GM10248 (cell line): ENCODE data around the gene HTR3A.

ENCODE experiments used
- CTCF ChIA-PET: fragments of 300-600 bp; sonication (Branson Sonifier 250); formaldehyde crosslinking; extraction: SDS; loops from one replicate; lab custom pipeline; 2021; ENCODE audit warnings: antibody characterized with exemption; lab: Yijun Ruan, JAX
- POLR2A ChIA-PET: fragments of 350-650 bp; sonication (Branson Sonifier 250); formaldehyde crosslinking; extraction: SDS; loops from one replicate; lab custom pipeline; 2020; ENCODE audit warnings: antibody characterized with exemption; lab: Yijun Ruan, JAX
- DNase-seq: peaks from one replicate; pipeline ENCODE4 v3.0.0; 2012; ENCODE audit errors: extremely low spot score
- CTCF ChIP-seq: IDR thresholded peaks from 2 replicates; pipeline ENCODE4 v1.5.1; 2012; ENCODE audit warnings: mild to moderate bottlenecking, low read depth; ENCODE audit errors: extremely low read depth, missing control alignments, control extremely low read depth

The HTR3A gene

DNA sequence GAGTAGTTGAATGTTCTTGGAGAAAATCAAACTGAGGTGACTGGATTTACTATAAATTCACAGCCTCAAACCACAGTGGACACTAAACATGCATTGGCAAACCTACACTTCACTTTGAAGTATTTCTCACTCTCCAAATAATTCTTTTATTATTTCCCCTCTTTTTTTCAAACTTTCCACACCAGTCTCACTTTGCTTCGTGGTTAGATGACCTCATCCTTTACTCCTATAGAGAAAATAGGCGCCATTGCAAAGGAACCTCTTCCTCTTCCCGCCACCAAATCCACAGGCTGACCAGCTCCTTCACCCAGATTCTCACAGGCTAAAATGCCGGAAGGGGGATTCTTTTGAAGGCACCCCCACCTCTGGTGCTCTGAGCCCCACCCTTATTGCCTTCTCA lies 33.4 kb downstream of the HTR3A start:
- ChIA-PET POLR2A (no interaction called here), CTCF (no interaction called here)

GRCh38 chr11:114010931-114011330 lies 36.0 kb downstream of the HTR3A start:
- no peak for TF ChIP-seq CTCF
- POLR2A ChIA-PET, result no interaction called here
- no peak for DNase-seq
- CTCF ChIA-PET, result no interaction called here

More for the DNA sequence above, 33.4 kb downstream of the HTR3A start:
- no peak for DNase-seq
- TF ChIP-seq CTCF, result no peak

GRCh38 chr11:114011443-114011842 lies 36.5 kb downstream of the HTR3A start:
- POLR2A ChIA-PET, result no interaction called here
- DNase-seq, result no peak
- CTCF ChIA-PET, result no interaction called here
- TF ChIP-seq CTCF, result no peak

GRCh38 chr11:114015117-114015516 lies 40.2 kb downstream of the HTR3A start:
- CTCF ChIA-PET, result no interaction called here
- TF ChIP-seq CTCF, result no peak
- no peak for DNase-seq
- POLR2A ChIA-PET, result no interaction called here

- POLR2A ChIA-PET, result no interaction called here
- DNase-seq, result no peak
- CTCF ChIA-PET, result interaction anchor here (1.2 kb wide), 1 partner anchor 15 kb away, joined by 3 read pairs; no protein-coding TSS in a partner anchor
- TF ChIP-seq CTCF, result no peak
Measured at GRCh38 chr11:114016986-114017385, 42.1 kb downstream of the HTR3A start.

GRCh38 chr11:114017723-114018122 lies 42.8 kb downstream of the HTR3A start:
- TF ChIP-seq CTCF, result no peak
- no peak for DNase-seq
- POLR2A ChIA-PET, result no interaction called here
- CTCF ChIA-PET, result interaction anchor here (1.2 to 1.6 kb wide), 2 partner anchors 16 to 22 kb away, joined by 3 to 5 read pairs; no protein-coding TSS in a partner anchor
